OCI-LY7 (cell line): Measurements from ENCODE around the gene LDLRAD4. TPM values are rescaled to one million over a fixed set of nuclear protein-coding genes. Genes with fewer than 3 reads are reported as not detected.

Experiments
- BruUV-seq: library from RNA; stranded (reverse); fragments of 400-500 nt; replicated peaks from 2 replicates; lab custom pipeline; 2021; lab: Mats Ljungman, UMichigan
- CTCF ChIA-PET: fragments of 300-600 bp; sonication (Branson Sonifier 250); formaldehyde crosslinking; loops from one replicate; lab custom pipeline; 2022; ENCODE audit warnings: antibody characterized with exemption; ENCODE audit not compliant: unreplicated experiment; lab: Charles Lee
- POLR2A ChIA-PET: fragments of 300-600 bp; sonication (Branson Sonifier 250); formaldehyde crosslinking; loops from one replicate; lab custom pipeline; 2022; ENCODE audit warnings: antibody characterized with exemption; lab: Charles Lee
- DNase-seq: peaks from one replicate; pipeline ENCODE4 v3.0.0-alpha.2; 2015; ENCODE audit warnings: low spot score
- H2AFZ ChIP-seq: fragments of 200-600 bp; sonication (generic), shearing (Covaris generic); 2 replicates; pipeline ENCODE4 v1.6.1; 2014; ENCODE audit warnings: mild to moderate bottlenecking, antibody characterized with exemption, low read length, moderate library complexity
- H3K27ac ChIP-seq: fragments of 200-600 bp; sonication (generic); 2 replicates; pipeline ENCODE4 v1.5.1; 2014; ENCODE audit warnings: mixed run types, low read depth, mild to moderate bottlenecking, moderate library complexity, low read length, inconsistent platforms; ENCODE audit not compliant: poor library complexity, severe bottlenecking
- H3K36me3 ChIP-seq: fragments of 200-600 bp; sonication (generic); 2 replicates; pipeline ENCODE4 v1.6.1; 2014; ENCODE audit warnings: mild to moderate bottlenecking, antibody characterized with exemption, low read length, moderate library complexity, mixed read lengths; ENCODE audit not compliant: insufficient read depth
- H3K4me1 ChIP-seq: fragments of 200-600 bp; sonication (generic); 2 replicates; pipeline ENCODE4 v1.5.1; 2014; ENCODE audit warnings: mild to moderate bottlenecking, low read length; ENCODE audit not compliant: insufficient read depth, poor library complexity, severe bottlenecking
- H3K4me2 ChIP-seq: fragments of 200-600 bp; sonication (generic); 2 replicates; pipeline ENCODE4 v1.6.1; 2014; ENCODE audit warnings: mild to moderate bottlenecking, low read length
- H3K4me3 ChIP-seq: fragments of 200-600 bp; sonication (generic); 2 replicates; pipeline ENCODE4 v1.5.1; 2014; ENCODE audit warnings: mild to moderate bottlenecking, low read depth, low read length; ENCODE audit not compliant: poor library complexity, severe bottlenecking
- H3K79me2 ChIP-seq: fragments of 200-600 bp; sonication (generic); 2 replicates; pipeline ENCODE4 v1.6.1; 2016; ENCODE audit warnings: low read depth, mild to moderate bottlenecking, low read length, moderate library complexity, mixed read lengths; ENCODE audit not compliant: insufficient read depth
- H3K9me2 ChIP-seq: fragments of 200-600 bp; sonication (generic); 2 replicates; pipeline ENCODE4 v1.6.1; 2016; ENCODE audit warnings: mild to moderate bottlenecking, low read length, mixed read lengths; ENCODE audit not compliant: insufficient read depth
- H3K9me3 ChIP-seq: fragments of 200-600 bp; sonication (generic); 2 replicates; pipeline ENCODE4 v1.6.1; 2014; ENCODE audit warnings: mild to moderate bottlenecking, mixed run types, low read length, mixed read lengths
- H4K20me1 ChIP-seq: fragments of 200-600 bp; sonication (generic); 2 replicates; pipeline ENCODE4 v1.6.1; 2014; ENCODE audit warnings: mild to moderate bottlenecking, antibody characterized with exemption, low read length, moderate library complexity, mixed read lengths; ENCODE audit not compliant: insufficient read depth
- EZH2phosphoT487 ChIP-seq: fragments of 200-600 bp; sonication (generic); IDR thresholded peaks from 2 replicates; pipeline ENCODE4 v1.6.1; 2018; ENCODE audit warnings: low read depth, borderline replicate concordance, mild to moderate bottlenecking, mixed run types, antibody characterized with exemption, low read length, moderate library complexity, mixed read lengths
- intact Hi-C: fragments of 100-400 bp; cut with micrococcal nuclease; formaldehyde crosslinking; loops from one replicate; pipeline ENCODE4 v1.10.0; 2022; ENCODE audit not compliant: unreplicated experiment
- total RNA-seq, 2 experiments: library from RNA; depleted of rRNA in 1 of 2; stranded (reverse); fragments of >200 nt in 1 of 2; shearing (Covaris generic) in 1 of 2; gene quantifications; 2 replicates each; pipeline ENCODE4 v1.2.3, GENCODE V29; 2014 to 2022
- TF ChIP-seq, protein P1 (sequence below): fragments of 200-600 bp; sonication (generic); conservative IDR thresholded peaks from 2 replicates; pipeline ENCODE4 v1.5.1; 2014; ENCODE audit warnings: mild to moderate bottlenecking, antibody characterized with exemption, low read length, moderate library complexity, mixed read lengths

LDLRAD4 gene
- total RNA-seq, 2 experiments from 2014 or later, result 26.2 to 43.8 TPM

DNA sequence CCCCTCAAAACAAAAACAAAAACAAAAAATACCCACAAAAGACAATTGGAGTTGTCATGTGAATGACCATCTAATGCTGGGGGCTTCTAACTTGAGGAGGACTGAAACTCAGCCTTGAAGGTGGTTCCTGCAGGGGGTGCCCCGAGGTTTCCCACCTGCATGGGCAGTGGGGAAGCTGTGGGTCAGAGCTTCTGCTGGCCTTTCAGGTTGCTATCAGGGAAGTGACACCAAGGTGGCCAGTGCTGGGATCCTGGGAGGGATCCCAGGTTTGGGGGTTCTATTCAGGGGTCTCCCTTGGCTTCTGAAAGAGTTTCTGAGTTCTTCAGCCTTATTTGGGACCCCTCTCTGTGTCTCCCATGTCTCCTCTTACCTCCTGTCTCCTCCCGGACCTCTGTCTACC lies 62.8 kb downstream of the LDLRAD4 start:
- no TSS peak for BruUV-seq
- Histone ChIP-seq H3K79me2 (no peaks in the 10 kb centered on the region), H3K27ac (no peak overlapping the region), H3K4me1 (no peaks in the 10 kb centered on the region), H3K4me3 (no peak overlapping the region), H3K4me2 (no peak overlapping the region), H3K9me3 (no peaks in the 10 kb centered on the region), H4K20me1 (no peaks in the 10 kb centered on the region), H3K9me2 (no peaks in the 10 kb centered on the region), H2AFZ (no peak overlapping the region), H3K36me3 (no peaks in the 10 kb centered on the region)
- ChIA-PET CTCF (no interaction called here), POLR2A (interaction anchor here (0.6 kb wide), 1 partner anchor 21 kb away, joined by 4 read pairs; no protein-coding TSS in a partner anchor)
- intact Hi-C loops, result no loop called here
- DNase-seq, result no peak
- TF ChIP-seq, protein P1, sequence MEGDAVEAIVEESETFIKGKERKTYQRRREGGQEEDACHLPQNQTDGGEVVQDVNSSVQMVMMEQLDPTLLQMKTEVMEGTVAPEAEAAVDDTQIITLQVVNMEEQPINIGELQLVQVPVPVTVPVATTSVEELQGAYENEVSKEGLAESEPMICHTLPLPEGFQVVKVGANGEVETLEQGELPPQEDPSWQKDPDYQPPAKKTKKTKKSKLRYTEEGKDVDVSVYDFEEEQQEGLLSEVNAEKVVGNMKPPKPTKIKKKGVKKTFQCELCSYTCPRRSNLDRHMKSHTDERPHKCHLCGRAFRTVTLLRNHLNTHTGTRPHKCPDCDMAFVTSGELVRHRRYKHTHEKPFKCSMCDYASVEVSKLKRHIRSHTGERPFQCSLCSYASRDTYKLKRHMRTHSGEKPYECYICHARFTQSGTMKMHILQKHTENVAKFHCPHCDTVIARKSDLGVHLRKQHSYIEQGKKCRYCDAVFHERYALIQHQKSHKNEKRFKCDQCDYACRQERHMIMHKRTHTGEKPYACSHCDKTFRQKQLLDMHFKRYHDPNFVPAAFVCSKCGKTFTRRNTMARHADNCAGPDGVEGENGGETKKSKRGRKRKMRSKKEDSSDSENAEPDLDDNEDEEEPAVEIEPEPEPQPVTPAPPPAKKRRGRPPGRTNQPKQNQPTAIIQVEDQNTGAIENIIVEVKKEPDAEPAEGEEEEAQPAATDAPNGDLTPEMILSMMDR, result no peak
- TF ChIP-seq EZH2phosphoT487, result no peak

DNA sequence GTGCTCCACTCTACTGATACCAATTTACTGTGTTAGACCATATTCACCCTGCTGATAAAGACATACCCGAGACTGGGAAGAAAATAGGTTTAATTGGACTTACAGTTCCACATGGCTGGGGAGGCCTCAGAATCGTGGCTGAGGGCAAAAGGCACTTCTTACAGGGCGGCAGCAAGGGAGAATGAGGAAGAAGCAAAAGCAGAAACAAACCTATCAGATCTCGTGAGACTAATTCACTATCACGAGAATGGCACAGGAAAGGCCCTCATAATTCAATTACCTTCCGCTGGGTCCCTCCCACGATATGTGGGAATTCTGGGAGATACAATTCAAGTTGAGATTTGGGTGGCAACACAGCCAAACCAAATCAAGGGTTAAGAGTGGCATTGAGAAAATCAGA lies 65.2 kb downstream of the LDLRAD4 start:
- intact Hi-C loops, result no loop called here
- POLR2A ChIA-PET, result no interaction called here
- Histone ChIP-seq H3K9me2 (no peaks in the 10 kb centered on the region), H3K4me1 (no peaks in the 10 kb centered on the region), H4K20me1 (no peaks in the 10 kb centered on the region), H3K79me2 (no peaks in the 10 kb centered on the region), H3K9me3 (no peaks in the 10 kb centered on the region), H3K4me2 (no peak overlapping the region), H3K36me3 (no peaks in the 10 kb centered on the region), H3K4me3 (no peak overlapping the region), H3K27ac (no peak overlapping the region), H2AFZ (no peak overlapping the region)
- no TSS peak for BruUV-seq
- no peak for DNase-seq
- TF ChIP-seq, protein P1, result no peak
- no peak for TF ChIP-seq EZH2phosphoT487
- CTCF ChIA-PET, result no interaction called here

DNA sequence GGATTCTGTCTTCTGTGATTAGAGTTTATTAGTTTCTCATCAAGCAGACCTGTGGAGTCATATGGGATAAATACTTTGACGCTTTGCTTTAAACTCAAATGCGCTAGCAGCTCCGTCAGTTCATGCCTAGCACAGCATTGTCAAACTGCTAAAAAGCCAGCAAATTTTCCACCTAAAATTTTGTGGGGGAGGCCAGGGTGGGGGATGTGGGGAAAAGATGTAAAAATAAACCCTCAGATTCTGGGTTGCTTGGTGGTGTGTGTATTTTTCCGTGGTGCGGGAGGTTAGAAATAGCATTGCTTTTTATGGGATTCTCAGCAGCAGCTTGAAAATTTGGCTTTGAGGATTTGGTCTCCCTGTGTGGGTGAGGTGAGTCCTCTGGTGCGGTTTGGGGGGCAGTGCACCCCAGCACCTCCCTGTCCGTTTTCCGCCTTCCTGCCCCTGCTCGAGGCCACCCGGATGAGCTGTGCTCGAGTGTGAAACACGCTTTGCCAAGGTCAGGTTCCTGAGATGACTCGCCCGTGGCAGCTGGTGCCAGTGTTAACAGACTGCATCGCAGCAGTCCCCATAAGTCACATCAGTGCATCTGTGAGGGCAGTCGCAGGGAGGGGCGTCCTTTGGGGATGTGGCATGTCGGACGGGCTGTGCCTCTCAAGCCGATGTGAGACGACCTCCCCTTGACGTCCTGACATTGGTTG lies 65.9 kb downstream of the LDLRAD4 start:
- Histone ChIP-seq H3K4me1 (no peaks in the 10 kb centered on the region), H3K27ac (no peak overlapping the region), H3K4me2 (no peak overlapping the region), H3K9me3 (no peaks in the 10 kb centered on the region), H3K79me2 (no peaks in the 10 kb centered on the region), H3K4me3 (no peak overlapping the region), H3K9me2 (no peaks in the 10 kb centered on the region), H4K20me1 (no peaks in the 10 kb centered on the region), H2AFZ (no peak overlapping the region), H3K36me3 (no peaks in the 10 kb centered on the region)
- TF ChIP-seq EZH2phosphoT487, result no peak
- TF ChIP-seq, protein P1, result no peak
- ChIA-PET CTCF (no interaction called here), POLR2A (no interaction called here)
- BruUV-seq, result no TSS peak
- DNase-seq, result no peak
- intact Hi-C loops, result no loop called here
